HG03565 (cell line): Measurements from ENCODE around the gene TBC1D9B.
"Not testable (repeated sequence)": the region's sequence is repeated elsewhere in the genome, so short reads cannot be mapped to it uniquely, and the experiment has no call there.

Experiments
- ATAC-seq: cut with Tn5 transposase; IDR thresholded peaks from one replicate; pipeline ENCODE4 v1.9.1; 2021; ENCODE audit warnings: mild to moderate bottlenecking, moderate library complexity; ENCODE audit not compliant: unreplicated experiment

The TBC1D9B gene

DNA sequence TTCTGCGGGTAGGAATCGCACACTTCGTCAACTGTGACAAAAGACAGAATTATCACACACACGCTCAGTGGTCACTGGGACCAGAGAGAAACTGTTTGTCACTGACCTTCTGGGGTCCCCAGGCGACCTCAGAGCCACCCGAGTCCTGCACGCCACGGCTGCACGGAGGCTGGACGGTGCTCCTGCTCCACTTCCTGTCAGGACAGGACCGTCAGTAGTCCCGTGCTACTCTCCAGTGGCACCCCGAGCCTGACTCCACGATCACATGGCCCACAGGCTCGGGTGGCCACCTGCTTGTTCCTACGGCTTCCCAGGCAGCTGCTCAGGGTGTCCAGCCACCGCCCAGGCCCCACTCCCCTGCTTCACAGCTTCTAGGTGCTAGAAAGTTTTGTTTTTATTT lies 66.9 kb downstream of the TBC1D9B start:
- ATAC-seq = no peak

DNA sequence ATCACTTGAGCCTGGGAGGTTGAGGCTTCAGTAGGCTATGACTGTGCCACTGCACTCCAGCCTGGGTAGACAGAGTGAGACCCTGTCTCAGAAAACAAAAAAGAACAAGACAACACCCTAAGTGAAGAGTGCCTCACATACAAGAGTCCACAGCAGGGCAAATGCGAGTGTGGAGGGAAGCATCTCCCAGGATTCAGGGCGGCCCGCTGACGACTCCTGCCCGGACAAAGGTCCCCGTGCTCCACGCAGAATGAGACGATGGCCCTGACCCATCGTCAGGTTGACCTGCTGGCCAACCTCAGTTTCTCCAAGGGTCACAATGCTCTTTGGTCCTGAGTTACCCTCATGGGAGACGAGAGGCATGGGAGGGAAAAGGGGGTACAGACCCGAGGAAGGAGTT lies 67.4 kb downstream of the TBC1D9B start:
- ATAC-seq = no peak

DNA sequence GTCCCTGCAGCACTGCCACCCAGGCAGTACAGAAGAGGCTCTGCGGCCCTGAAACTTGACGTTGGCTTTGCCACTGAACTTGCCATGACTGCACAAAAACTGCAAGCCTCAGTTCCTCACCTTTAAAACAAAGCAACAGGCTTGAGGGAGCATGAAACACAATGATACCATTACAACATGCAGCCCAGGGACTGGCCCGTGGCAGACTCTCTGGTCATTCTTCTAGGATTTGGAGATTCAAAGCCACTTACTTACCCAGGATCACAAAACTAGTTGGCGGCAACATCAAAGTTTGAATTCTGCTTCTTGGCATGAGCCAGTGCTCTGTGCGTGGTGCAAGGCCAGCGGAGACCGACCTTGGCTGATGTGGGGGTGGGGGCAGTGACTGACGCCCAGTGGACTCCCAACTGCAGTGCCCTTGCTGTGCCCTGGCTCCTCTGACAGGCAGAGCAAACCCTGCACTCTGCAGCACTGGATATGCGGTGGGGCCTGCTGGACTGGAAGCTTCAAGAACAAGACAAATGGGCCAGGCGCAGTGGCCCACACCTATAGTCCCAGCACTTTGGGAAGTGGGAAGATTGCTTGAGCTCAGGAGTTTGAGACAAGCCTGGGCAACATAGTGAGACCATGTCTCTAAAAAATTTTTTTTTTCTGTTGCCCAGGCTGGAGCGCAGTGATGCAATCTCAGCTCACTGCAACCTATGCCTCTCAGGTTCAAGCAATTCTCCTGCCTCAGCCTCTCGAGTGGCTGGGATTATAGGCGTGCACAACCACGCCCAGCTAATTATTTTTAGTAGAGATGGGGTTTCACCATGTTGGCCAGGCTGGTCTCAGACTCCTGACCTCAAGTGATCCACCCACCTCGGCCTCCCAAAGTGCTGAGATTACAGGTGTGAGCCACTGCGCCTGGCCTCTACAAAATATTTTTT lies 68.1 kb downstream of the TBC1D9B start:
- no peak for ATAC-seq

DNA sequence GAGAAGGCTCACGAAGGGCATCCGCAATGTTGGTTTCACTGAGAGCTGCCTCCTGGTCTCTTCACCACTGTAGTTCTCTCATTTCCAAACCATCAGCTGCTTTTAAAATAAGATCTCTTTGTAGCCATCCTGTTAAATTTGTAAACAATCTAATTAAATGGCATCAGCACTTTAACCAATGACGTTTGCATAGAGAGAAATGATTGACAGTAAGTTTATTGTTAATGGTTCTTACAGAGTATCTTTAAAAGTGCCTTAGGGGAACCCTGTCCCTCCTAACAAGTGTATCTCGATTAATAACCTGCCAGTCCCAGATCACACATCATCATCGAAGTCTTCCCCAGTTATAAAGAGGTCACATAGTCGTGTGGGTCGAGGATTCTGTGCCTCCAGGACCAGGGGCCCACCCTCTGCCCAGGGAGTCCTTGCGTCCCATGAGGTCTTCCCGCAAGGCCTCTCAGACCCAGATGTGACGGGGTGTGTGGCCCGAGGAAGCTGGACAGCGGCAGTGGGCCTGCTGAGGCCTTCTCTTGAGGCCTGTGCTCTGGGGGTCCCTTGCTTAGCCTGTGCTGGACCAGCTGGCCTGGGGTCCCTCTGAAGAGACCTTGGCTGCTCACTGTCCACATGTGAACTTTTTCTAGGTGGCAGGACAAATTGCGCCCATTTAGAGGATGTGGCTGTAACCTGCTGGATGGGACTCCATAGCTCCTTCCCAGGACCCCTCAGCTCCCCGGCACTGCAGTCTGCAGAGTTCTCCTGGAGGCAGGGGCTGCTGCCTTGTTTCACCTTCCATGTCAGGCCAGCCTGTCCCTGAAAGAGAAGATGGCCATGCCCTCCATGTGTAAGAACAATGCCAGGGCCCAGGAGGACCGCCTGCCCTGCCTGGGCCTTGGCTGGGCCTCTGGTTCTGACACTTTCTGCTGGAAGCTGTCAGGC lies 70.4 kb downstream of the TBC1D9B start:
- no peak for ATAC-seq

DNA sequence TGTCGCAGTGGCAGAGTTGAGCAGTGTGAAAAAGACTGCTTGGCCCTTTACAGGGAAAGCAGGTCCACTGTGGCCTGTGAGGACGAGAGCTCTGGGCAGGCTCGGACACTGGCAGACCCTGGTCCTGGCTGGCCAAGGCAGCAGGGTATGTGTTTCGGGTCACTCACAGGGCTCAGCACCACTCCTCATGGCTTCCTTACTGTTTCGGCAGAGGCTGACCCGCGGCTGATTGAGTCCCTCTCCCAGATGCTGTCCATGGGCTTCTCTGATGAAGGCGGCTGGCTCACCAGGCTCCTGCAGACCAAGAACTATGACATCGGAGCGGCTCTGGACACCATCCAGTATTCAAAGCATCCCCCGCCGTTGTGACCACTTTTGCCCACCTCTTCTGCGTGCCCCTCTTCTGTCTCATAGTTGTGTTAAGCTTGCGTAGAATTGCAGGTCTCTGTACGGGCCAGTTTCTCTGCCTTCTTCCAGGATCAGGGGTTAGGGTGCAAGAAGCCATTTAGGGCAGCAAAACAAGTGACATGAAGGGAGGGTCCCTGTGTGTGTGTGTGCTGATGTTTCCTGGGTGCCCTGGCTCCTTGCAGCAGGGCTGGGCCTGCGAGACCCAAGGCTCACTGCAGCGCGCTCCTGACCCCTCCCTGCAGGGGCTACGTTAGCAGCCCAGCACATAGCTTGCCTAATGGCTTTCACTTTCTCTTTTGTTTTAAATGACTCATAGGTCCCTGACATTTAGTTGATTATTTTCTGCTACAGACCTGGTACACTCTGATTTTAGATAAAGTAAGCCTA lies 71.3 kb downstream of the TBC1D9B start:
- ATAC-seq = no peak

DNA sequence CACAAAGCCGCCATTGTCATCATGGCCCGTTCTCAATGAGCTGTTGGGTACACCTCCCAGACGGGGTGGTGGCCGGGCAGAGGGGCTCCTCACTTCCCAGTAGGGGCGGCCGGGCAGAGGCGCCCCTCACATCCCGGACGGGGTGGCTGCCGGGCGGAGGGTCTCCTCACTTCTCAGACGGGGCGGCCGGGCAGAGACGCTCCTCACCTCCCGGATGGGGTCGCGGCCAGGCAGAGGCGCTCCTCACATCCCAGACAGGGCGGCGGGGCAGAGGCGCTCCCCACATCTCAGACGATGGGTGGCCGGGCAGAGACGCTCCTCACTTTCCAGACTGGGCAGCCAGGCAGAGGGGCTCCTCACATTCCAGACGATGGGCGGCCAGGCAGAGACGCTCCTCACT lies 72.8 kb downstream of the TBC1D9B start:
- not testable (repeated sequence) for ATAC-seq

DNA sequence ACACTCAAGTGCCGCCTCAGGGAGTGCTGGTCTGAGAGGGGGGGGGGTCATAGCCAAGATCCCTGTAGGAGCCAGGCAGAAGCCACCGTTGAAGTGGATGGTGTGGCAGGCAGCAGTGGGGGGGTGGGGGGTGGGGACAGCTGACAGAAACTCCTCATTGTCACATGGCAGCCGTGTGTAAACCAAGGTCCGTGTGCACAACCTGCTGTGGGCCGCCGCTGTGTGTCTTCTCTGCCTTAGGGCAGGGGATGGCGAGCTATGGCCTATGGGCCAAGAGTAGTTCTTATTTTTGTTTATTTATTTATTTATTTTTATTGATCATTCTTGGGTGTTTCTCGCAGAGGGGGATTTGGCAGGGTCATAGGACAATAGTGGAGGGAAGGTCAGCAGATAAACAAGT lies 73.6 kb downstream of the TBC1D9B start:
- no peak for ATAC-seq

DNA sequence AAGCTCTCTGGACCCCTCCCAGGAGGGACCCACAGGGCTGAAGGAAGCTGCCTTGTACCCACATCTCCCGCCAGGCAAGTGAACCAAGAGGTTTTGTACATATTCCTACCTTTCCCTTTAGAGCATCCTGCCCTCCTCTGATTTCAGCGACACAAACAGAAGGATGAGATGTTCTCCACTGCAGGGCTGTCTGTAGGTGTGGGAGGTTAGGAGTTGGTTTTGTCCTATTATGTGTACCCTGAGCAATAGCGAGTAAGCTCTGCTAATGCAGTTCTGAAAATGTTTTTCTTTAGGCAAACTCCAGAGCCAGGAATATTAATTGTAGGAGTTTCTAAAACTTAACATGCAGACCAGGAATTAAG lies 74.0 kb downstream of the TBC1D9B start:
- no peak for ATAC-seq

DNA sequence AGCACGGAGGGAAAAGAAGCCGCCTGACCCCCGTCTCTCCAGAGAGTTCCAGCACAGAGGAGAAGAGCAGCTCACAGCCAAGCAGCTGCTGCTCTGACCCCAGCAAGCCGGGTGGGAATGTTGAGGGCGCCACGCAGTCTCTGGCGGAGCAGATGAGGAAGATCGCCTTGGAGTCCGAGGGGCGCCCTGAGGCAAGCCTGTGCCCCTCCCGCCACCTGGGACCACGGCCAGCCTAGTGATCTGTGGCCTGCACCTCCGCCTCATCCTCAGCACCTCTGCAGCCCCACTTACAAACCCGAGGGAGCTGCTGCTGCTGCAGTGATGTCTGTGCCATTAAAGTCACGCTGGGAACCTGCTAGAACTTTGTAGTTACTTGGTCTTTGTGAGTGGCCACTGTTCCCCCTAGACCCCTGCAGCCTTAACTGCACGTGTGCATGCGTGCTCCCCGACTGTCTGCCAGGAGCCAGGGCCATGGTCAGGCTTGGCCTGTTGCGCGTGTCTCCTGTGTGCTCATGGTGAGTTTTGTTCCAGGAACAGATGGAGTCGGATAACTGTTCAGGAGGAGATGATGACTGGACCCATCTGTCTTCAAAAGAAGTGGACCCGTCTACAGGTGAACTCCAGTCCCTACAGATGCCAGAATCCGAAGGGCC lies 74.5 kb downstream of the TBC1D9B start:
- ATAC-seq = no peak

DNA sequence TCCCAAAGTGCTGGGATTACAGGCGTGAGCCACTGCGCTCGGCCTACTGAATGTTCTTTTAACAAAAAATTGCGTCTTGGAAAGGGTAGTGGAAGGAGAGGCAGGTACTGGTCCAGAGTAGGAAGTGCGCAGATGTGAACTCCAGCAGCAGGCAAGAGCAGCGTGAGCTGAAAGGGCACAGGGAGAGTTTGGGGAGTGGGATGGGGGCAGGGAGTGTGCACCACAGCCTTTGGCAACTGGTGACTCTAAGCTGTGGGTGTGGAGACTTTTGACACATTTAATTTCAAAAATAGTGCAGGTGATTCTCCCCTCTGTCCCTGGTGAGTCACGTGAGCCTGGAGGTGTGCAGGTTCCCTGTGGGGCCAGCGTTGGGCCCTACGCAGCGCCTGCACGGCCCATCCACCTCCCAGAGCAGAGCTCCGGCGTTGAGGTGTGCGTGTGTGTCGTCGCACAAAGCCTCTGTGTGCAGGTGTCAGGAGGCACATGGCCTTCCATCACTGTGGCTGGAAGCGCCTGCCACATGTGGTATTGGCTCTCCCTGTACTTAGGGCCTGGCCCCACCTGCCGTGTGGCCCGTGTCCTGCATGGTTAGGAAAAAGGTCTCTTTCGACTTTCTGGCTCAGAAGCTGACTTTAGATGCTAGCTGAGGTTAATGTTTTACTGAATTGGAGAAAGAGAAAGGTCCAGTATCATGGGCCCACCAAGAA lies 75.5 kb downstream of the TBC1D9B start:
- ATAC-seq = no peak

DNA sequence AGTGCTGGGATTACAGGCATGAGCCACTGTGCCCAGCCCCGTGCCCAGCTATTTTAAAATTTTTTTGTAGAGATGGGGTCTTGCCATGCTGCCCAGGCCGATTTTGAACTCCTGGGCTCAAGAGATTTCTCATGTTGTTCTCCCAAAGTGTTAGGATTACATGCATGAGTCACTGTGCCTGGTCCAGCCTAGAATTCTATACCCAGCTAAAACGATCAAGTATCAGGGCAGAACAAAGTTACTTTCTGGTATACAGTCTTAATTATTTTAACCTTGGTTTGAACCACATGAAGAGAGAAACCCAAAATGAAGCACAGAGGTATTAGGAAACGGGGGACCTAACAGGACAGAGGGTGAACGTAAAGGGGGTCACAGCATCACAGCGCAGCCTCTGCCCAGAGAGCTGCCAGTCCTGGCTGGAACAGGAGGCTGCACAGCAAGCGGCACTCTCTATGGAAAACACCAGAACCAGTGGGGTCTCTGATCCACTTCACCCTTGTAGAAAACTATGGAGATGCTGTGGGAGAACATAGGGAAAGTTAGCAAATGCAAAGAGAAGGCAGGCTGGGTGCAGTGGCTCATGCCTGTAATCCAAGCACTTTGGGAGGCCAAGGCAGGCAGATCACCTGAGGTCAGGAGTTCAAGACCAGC lies 76.8 kb downstream of the TBC1D9B start:
- ATAC-seq = no peak

DNA sequence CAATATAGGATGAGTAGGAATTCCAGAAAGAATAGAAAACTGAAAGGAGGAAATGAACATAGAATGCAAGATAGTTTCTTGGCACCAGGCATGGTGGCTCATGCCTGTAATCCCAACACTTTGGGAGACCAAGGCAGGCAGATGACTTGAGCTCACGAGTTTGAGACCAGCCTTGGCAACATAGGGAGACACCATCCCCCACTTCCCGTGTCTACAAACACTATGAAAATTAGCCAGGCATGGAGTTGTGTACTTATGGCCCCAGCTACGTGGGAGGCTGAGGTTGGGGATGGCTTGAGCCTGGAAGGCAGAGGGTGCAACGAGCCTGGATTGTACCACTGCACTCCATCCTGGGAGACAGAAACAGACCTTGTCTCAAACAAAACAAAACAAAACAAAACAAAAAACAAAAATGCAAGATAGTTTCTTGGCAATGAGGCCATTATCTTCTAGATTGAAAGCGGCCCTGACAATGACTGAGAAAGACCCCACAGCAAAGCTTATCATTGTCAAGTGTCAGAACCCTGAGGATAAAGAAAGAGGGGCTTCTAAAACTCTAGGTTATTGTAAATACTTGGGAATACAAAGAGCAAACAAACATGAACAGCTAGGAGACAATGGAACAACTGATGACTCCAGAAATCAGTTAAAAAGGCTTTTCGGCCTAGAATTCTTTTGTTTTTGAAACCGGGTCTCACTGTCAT lies 77.8 kb downstream of the TBC1D9B start:
- no peak for ATAC-seq

DNA sequence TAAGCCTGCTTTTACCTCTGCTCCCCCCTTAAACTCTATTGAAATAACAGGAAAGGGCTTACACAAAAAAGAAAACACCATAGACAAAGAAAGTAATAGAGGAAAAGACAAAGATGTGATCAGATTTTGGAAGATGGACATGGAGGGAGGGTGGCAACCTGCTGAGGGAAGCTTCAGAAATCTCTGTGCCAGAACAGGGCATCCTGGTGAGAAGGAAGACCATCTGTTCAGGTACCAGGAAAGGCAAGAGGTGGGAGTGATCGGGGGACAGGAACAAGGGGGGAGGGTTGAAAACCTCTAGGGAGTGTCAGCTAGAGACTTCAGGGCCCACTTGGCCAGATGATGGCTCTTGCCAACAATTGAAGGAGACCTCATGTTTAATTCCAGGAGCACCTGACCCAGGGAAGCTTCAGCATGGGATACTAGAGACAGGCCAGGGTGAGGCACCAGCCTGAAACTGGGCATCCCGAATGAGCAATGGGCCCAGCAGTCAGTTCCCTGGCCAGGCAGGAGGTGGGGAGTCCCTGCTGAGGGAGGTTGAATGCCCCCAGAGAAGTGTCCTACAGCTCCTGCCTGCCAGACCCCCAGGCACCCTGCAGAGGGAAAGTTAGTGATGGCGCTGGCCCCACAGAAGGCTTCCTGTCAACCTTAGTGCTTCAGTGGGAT lies 78.8 kb downstream of the TBC1D9B start:
- ATAC-seq = no peak

DNA sequence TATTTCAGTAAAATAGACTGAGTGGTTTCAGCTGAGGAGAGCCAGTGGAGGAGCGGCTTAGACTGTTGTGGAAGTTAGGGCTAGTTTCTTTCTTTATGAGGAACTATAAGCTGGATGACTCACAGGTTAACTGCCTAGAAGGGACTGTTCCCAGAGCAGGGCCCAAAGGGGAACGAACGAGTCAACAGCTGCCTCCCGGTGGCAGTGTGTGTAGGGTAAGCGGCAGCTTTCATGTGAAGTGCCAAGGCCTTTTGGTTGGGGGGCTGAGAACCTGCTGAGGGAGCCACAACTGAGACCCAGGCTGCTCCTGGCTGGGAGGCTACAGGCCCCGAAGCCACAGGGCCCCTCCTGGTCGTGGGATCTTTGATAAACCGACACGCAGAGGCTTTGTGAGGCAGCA lies 80.0 kb downstream of the TBC1D9B start:
- no peak for ATAC-seq

DNA sequence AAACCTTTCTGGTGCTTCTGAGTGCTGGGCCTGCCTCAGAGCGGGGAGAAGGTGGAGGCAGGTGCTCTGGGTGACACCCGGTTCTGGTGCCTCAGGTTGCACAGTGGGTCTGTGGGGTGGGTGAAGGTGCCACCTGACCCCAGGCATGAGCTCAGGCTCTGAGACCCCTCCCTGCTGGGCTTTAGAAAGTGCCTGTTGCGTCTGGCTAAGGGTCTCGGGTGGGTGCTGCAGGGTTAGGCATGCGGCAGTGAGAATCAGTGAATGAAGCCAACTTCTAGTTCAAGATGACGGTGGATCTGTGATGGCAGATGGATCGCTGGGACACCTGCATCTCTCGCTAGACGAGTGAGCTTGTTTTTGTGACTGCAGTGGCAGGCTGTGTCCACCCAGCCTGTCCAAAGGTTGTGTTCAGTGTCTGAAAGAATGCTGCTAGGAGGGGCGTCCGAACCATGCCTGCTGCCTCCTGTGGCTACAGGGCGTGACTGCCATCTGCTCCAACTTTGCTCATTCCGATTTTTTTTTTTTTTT lies 82.0 kb downstream of the TBC1D9B start:
- no peak for ATAC-seq

DNA sequence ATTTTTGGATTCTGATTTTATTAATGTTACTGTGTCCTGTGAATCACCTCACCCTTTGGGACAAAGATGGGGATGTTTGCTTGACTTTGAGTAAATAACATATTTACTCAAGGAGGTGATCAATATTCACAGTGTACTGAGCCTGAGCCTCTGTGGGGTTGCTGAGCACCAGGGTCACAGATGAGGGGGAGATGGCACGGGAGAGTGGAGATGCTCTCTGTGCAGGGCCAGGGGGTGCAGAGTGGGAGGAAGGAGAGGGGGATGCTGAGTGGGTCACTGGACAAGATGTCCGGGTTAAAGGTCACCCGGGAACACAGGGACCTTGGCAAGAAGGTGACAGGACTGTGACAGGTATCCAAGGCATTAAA lies 83.0 kb downstream of the TBC1D9B start:
- no peak for ATAC-seq

DNA sequence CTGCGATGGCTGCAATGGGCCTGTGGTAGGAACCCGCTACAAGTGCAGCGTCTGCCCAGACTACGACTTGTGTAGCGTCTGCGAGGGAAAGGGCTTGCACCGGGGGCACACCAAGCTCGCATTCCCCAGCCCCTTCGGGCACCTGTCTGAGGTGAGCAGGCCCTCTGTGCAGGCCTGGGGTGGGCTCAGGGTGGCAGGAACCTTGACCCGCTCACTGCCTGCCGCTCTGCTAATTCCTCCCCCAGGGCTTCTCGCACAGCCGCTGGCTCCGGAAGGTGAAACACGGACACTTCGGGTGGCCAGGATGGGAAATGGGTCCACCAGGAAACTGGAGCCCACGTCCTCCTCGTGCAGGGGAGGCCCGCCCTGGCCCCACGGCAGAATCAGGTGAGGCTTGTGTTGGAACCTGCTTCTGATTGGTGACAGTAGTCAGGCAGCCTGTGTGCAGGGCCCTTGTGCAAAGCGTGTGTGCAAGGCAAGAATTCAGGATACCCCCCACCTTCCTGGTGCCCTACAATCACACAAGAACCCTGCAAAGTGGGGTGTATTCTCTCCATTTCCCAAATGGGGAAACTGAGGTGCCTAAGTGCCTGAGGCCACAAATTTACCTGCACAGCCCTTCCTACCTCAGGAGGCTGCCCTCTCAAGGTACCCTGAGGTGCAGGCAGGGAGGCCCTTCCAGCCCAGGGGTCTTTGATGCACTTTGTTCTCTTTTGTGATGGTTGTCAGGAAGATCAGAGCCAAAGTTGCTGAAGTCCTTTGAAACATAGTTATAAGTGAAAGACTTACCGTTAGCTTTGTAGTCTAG lies 83.6 kb downstream of the TBC1D9B start:
- ATAC-seq = no peak
